GM23338 (cell line): Measurements from ENCODE around the gene AP3M1.

ENCODE experiments used
- CREB1 ChIP-seq: fragments of 250-450 bp; sonication (Bioruptor Pico); IDR thresholded peaks from 2 replicates; pipeline ENCODE4 v1.5.0; 2020; ENCODE audit warnings: low read depth, mild to moderate bottlenecking, moderate library complexity
- EZH2 ChIP-seq: fragments of 200-600 bp; sonication (generic); IDR thresholded peaks from one replicate; pipeline ENCODE4 v1.8.0; 2017; ENCODE audit warnings: antibody characterized with exemption, mild to moderate bottlenecking, low read depth; ENCODE audit not compliant: unreplicated experiment
- EZH2phosphoT487 ChIP-seq: fragments of 200-600 bp; sonication (generic); IDR thresholded peaks from one replicate; pipeline ENCODE4 v1.8.1; 2018; ENCODE audit warnings: antibody characterized with exemption; ENCODE audit not compliant: unreplicated experiment
- JUNB ChIP-seq: IDR thresholded peaks from one replicate; pipeline ENCODE4 v1.6.1; 2016; ENCODE audit warnings: antibody characterized with exemption; ENCODE audit not compliant: unreplicated experiment
- POLR2AphosphoS5 ChIP-seq: IDR thresholded peaks from 2 replicates; pipeline ENCODE4 v1.6.1; 2016; ENCODE audit warnings: antibody characterized with exemption, low read depth
- TF ChIP-seq, protein P1 (sequence below), 2 experiments: fragments of 200-600 bp in 1 of 2; sonication (generic) in 1 of 2; conservative IDR thresholded peaks; 2 replicates each; pipeline versions ENCODE4 v1.5.1 to v1.6.1; 2016 to 2017; ENCODE audit warnings: antibody characterized with exemption in 2 of 2, low read depth in 2 of 2, mild to moderate bottlenecking in 2 of 2, moderate library complexity in 1 of 2
- TF ChIP-seq, protein P2 (sequence below): IDR thresholded peaks from 2 replicates; pipeline ENCODE4 v1.6.1; 2016; ENCODE audit warnings: antibody characterized with exemption
- TF ChIP-seq, protein P3 (sequence below): IDR thresholded peaks from one replicate; pipeline ENCODE4 v1.6.1; 2018; ENCODE audit warnings: antibody characterized with exemption; ENCODE audit not compliant: unreplicated experiment

DNA sequence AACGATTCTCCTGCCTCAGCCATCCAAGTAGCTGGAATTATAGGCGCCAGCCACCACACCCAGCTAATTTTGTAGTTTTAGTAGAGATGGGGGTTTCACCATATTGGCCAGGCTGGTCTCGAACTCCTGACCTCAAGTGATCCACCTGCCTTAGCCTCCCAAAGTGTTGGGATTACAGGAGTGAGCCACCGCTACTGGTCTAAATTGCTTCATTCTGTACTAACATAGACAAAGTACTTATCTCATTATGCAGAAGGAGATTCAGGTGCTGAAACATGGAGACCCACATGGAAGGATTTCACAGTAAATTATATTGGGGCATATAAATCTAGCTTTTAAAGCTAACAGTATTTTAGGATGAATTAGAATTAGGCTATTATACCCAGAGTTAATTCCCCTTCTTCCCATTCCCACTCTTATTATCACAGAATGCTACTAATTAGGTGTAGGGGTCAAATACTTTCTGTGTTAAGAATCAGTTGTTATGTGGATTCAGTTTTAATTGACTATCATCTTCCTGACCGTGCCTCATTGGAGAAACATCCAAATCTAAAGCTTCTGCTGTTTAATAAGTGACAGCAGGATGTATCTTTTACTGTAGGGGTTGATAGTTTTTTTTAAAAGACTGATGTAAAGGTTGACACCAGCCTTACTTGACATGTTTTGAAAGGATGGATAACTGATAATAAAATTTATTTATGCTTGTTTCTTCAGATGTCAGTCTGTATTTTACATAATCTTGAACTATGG, 27.6 kb upstream of the AP3M1 start:
- TF ChIP-seq, protein P1, sequence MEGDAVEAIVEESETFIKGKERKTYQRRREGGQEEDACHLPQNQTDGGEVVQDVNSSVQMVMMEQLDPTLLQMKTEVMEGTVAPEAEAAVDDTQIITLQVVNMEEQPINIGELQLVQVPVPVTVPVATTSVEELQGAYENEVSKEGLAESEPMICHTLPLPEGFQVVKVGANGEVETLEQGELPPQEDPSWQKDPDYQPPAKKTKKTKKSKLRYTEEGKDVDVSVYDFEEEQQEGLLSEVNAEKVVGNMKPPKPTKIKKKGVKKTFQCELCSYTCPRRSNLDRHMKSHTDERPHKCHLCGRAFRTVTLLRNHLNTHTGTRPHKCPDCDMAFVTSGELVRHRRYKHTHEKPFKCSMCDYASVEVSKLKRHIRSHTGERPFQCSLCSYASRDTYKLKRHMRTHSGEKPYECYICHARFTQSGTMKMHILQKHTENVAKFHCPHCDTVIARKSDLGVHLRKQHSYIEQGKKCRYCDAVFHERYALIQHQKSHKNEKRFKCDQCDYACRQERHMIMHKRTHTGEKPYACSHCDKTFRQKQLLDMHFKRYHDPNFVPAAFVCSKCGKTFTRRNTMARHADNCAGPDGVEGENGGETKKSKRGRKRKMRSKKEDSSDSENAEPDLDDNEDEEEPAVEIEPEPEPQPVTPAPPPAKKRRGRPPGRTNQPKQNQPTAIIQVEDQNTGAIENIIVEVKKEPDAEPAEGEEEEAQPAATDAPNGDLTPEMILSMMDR (conservative IDR thresholded peaks at IDR 0.05; ENCODE audit: low read depth in 2 of 2) = no peak
- no peak for TF ChIP-seq EZH2
- no peak for TF ChIP-seq POLR2AphosphoS5
- TF ChIP-seq, protein P2, sequence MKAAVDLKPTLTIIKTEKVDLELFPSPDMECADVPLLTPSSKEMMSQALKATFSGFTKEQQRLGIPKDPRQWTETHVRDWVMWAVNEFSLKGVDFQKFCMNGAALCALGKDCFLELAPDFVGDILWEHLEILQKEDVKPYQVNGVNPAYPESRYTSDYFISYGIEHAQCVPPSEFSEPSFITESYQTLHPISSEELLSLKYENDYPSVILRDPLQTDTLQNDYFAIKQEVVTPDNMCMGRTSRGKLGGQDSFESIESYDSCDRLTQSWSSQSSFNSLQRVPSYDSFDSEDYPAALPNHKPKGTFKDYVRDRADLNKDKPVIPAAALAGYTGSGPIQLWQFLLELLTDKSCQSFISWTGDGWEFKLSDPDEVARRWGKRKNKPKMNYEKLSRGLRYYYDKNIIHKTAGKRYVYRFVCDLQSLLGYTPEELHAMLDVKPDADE = no peak
- TF ChIP-seq CREB1 (CRISPR knock-in tag) = no peak
- no peak for TF ChIP-seq EZH2phosphoT487
- TF ChIP-seq JUNB = no peak
- TF ChIP-seq, protein P3, sequence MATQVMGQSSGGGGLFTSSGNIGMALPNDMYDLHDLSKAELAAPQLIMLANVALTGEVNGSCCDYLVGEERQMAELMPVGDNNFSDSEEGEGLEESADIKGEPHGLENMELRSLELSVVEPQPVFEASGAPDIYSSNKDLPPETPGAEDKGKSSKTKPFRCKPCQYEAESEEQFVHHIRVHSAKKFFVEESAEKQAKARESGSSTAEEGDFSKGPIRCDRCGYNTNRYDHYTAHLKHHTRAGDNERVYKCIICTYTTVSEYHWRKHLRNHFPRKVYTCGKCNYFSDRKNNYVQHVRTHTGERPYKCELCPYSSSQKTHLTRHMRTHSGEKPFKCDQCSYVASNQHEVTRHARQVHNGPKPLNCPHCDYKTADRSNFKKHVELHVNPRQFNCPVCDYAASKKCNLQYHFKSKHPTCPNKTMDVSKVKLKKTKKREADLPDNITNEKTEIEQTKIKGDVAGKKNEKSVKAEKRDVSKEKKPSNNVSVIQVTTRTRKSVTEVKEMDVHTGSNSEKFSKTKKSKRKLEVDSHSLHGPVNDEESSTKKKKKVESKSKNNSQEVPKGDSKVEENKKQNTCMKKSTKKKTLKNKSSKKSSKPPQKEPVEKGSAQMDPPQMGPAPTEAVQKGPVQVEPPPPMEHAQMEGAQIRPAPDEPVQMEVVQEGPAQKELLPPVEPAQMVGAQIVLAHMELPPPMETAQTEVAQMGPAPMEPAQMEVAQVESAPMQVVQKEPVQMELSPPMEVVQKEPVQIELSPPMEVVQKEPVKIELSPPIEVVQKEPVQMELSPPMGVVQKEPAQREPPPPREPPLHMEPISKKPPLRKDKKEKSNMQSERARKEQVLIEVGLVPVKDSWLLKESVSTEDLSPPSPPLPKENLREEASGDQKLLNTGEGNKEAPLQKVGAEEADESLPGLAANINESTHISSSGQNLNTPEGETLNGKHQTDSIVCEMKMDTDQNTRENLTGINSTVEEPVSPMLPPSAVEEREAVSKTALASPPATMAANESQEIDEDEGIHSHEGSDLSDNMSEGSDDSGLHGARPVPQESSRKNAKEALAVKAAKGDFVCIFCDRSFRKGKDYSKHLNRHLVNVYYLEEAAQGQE = no peak
